Heart left ventricle (tissue), 13 donors: ENCODE data around the gene VRK2.

Experiments used
- CTCF ChIP-seq, 12 donors: fragments of 200-600 bp; sonication (generic) in 4 of 12; IDR thresholded peaks; one replicate each; pipeline versions ENCODE4 v1.5.0 to v1.8.0; 2018 to 2022; ENCODE audit warnings: antibody characterized with exemption in 12 of 12, mild to moderate bottlenecking in 5 of 12
- POLR2A ChIP-seq, 2 donors: fragments of 450-650 bp; IDR thresholded peaks; one replicate each; pipeline ENCODE4 v1.6.1; 2017; ENCODE audit warnings: antibody characterized with exemption in 2 of 2, mild to moderate bottlenecking in 2 of 2, moderate library complexity in 2 of 2
- donor health status: ischemic (EF 13 %, LVEDD 7.1; RV severe dilation, severe dysfunction).
- donor health status: DM: no; HTN: yes; CAD: no.
- donor health status: DM: no; HTN: no; CAD: no.
- donor health status: ischemic (EF 25% LVEDD 6.9; RV normal size, moderate dysfunction).
- donor health status: ischemic (EF 25% LVEDD 5.7; RV mildly dilated, moderate dysfunction).
- donor health status: ischemic (EF 35%, LVEDD 5.7; RV mildly dilated, moderate dysfunction).
- donor health status: nonischemic (EF 11% LVEDD 7.7; RV severe dilation, severe dysfunction).
- donor health status: DM: yes; HTN: yes; CAD: no.
- donor health status: PGD.
- donor health status: ischemic (EF 29% LVEDD 5.4; RV normal size, mild dysfunction).
- donor health status: nonischemic (EF 23%, LVEDD 6.1; RV moderate dilation, normal function).

- no peak for TF ChIP-seq CTCF (IDR thresholded peaks at IDR 0.05)
- no peak for TF ChIP-seq POLR2A (IDR thresholded peaks at IDR 0.05)
These were observed 24.2 kb downstream of the VRK2 start for GRCh38 chr2:58070765-58071164.
